IMR-90 (cell line): ENCODE measurements around the gene BASP1. TPM values are rescaled to one million over a fixed set of nuclear protein-coding genes. Genes with fewer than 3 reads are reported as not detected.

ENCODE experiments used
- CHD1 ChIP-seq: IDR thresholded peaks from 2 replicates; pipeline ENCODE4 v1.6.1; 2012; ENCODE audit warnings: low read depth, low read length, improper control_type of control experiment
- polyA plus RNA-seq, 3 experiments: library from polyadenylated mRNA; depleted of rRNA; stranded (reverse); fragments of >200 nt; gene quantifications; 2 replicates each; pipeline ENCODE4 v1.2.3, GENCODE V29; 2012; ENCODE audit warnings: low replicate concordance in 1 of 3
- total RNA-seq: library from RNA; depleted of rRNA; stranded (reverse); fragments of >200 nt; gene quantifications from 2 replicates; pipeline ENCODE4 v1.2.3, GENCODE V29; 2012
- TF ChIP-seq, protein P1 (sequence below): conservative IDR thresholded peaks from 2 replicates; pipeline ENCODE4 v1.5.1; 2012; ENCODE audit warnings: mild to moderate bottlenecking, low read depth, low read length, improper control_type of control experiment

The BASP1 gene
- total and polyA plus RNA-seq, 2 of the 4 experiments (the other 2 are of a cell fraction) = 39.6 to 103 TPM

DNA sequence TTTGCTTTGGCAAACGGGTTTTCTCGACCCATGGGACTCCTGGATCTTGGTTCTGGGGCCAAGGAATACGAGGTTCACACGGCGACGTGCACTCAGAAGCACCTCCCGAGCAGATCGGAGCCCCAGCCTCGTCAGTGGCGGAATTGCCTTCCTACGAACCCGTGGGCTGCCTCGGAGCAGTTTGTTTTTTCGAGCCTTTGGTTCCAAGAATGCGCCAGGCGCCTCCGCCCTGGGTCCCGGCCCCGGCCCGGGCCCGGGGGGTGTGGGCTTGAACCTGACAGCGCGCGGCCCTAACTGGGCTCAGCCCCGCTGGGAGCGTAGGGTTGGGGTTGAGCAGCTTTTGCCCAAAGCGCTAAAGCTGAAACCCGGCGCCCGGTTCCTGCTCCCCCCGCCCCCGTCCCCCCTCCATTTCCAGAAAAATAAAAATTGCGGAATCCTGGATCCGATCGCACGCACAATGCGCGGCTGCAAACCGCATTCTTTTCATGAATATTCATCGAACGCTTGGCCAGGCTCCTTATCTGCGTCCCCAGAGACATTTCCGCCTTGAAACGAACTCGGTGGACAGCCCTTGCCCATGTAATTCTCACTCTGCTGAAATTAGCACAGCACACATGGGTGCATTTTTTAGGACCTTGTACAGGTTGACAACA, 1.0 kb downstream of the BASP1 start (continued):
- TF ChIP-seq, protein P1, sequence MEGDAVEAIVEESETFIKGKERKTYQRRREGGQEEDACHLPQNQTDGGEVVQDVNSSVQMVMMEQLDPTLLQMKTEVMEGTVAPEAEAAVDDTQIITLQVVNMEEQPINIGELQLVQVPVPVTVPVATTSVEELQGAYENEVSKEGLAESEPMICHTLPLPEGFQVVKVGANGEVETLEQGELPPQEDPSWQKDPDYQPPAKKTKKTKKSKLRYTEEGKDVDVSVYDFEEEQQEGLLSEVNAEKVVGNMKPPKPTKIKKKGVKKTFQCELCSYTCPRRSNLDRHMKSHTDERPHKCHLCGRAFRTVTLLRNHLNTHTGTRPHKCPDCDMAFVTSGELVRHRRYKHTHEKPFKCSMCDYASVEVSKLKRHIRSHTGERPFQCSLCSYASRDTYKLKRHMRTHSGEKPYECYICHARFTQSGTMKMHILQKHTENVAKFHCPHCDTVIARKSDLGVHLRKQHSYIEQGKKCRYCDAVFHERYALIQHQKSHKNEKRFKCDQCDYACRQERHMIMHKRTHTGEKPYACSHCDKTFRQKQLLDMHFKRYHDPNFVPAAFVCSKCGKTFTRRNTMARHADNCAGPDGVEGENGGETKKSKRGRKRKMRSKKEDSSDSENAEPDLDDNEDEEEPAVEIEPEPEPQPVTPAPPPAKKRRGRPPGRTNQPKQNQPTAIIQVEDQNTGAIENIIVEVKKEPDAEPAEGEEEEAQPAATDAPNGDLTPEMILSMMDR = no peak
- TF ChIP-seq CHD1 = no peak
